IMR-90 (cell line): ENCODE data around the gene PIEZO1. TPM values are rescaled to one million over a fixed set of nuclear protein-coding genes. Genes with fewer than 3 reads are reported as not detected.
A peak's percentile ranks its signal among the peaks of the same experiment; 100 is the strongest.
"Not testable (repeated sequence)": the region's sequence is repeated elsewhere in the genome, so short reads cannot be mapped to it uniquely, and the experiment has no call there.

Experiments used
- ATAC-seq: fragments of 200-7000 bp; cut with Tn5 transposase; 2 replicates; pipeline ENCODE4 v1.9.1; 2020; ENCODE audit warnings: low read depth, mild to moderate bottlenecking, moderate library complexity
- BruUV-seq: library from RNA; stranded (reverse); fragments of 400-500 nt; replicated peaks from 2 replicates; lab custom pipeline; 2021; lab: Mats Ljungman, UMichigan
- CTCF ChIA-PET: fragments of 300-600 bp; formaldehyde crosslinking; extraction: SDS; loops from one replicate; lab custom pipeline; 2021; ENCODE audit warnings: antibody characterized with exemption; lab: Yijun Ruan, JAX
- POLR2A ChIA-PET: fragments of 300-600 bp; sonication (Branson Sonifier 250); formaldehyde crosslinking; loops from one replicate; lab custom pipeline; 2022; ENCODE audit warnings: antibody characterized with exemption; ENCODE audit not compliant: unreplicated experiment; lab: Charles Lee
- DNase-seq: peaks from one replicate; pipeline ENCODE4 v3.0.0; 2013
- H2AFZ ChIP-seq: replicated peaks from 2 replicates; pipeline ENCODE3; 2013; ENCODE audit warnings: low read length, mild to moderate bottlenecking; ENCODE audit not compliant: poor library complexity
- H2AK5ac ChIP-seq: 2 replicates; pipeline ENCODE4 v1.6.1; 2013; ENCODE audit warnings: low read depth, low read length, inconsistent platforms
- H2AK9ac ChIP-seq: replicated peaks from 2 replicates; pipeline ENCODE3; 2013; ENCODE audit warnings: mild to moderate bottlenecking, low read depth, low read length, moderate library complexity; ENCODE audit not compliant: poor library complexity
- H2BK120ac ChIP-seq: 2 replicates; pipeline ENCODE4 v1.6.1; 2013; ENCODE audit warnings: low read depth, low read length, inconsistent platforms
- H2BK15ac ChIP-seq: 3 replicates; pipeline ENCODE4 v1.6.1; 2013; ENCODE audit warnings: low read depth, low read length, inconsistent platforms
- H2BK20ac ChIP-seq: 2 replicates; pipeline ENCODE4 v1.6.1; 2013; ENCODE audit warnings: low read depth, mild to moderate bottlenecking, inconsistent platforms, low read length, moderate library complexity
- H2BK5ac ChIP-seq: 2 replicates; pipeline ENCODE4 v1.6.1; 2013; ENCODE audit warnings: mild to moderate bottlenecking, low read depth, low read length, inconsistent platforms; ENCODE audit not compliant: poor library complexity, severe bottlenecking
- H3K14ac ChIP-seq: replicated peaks from 2 replicates; pipeline ENCODE4 v1.6.1; 2013; ENCODE audit warnings: low read depth, low read length, inconsistent platforms
- H3K18ac ChIP-seq: 2 replicates; pipeline ENCODE4 v1.6.1; 2013; ENCODE audit warnings: low read depth, low read length, control low read depth
- H3K23ac ChIP-seq: 2 replicates; pipeline ENCODE4 v1.6.1; 2013; ENCODE audit warnings: low read depth, low read length, inconsistent platforms
- H3K27ac ChIP-seq: 2 replicates; pipeline ENCODE4 v1.5.1; 2013; ENCODE audit warnings: mild to moderate bottlenecking, control low read depth, low read length; ENCODE audit not compliant: insufficient read depth
- H3K27me3 ChIP-seq: 2 replicates; pipeline ENCODE4 v1.6.1; 2013; ENCODE audit warnings: low read length; ENCODE audit not compliant: control insufficient read depth, insufficient read depth
- H3K36me3 ChIP-seq: 2 replicates; pipeline ENCODE4 v1.6.1; 2013; ENCODE audit warnings: low read length, mixed read lengths; ENCODE audit not compliant: control insufficient read depth, insufficient read depth
- H3K4ac ChIP-seq: 2 replicates; pipeline ENCODE4 v1.6.1; 2013; ENCODE audit warnings: low read depth, low read length, inconsistent platforms
- H3K4me1 ChIP-seq: 2 replicates; pipeline ENCODE4 v1.6.1; 2013; ENCODE audit warnings: low read length, mixed read lengths; ENCODE audit not compliant: control insufficient read depth, insufficient read depth
- H3K4me2 ChIP-seq: 2 replicates; pipeline ENCODE4 v1.6.1; 2013; ENCODE audit warnings: low read depth, mild to moderate bottlenecking, control low read depth, low read length, moderate library complexity
- H3K4me3 ChIP-seq: 2 replicates; pipeline ENCODE4 v1.5.1; 2013; ENCODE audit warnings: low read depth, mild to moderate bottlenecking, control low read depth, low read length, moderate library complexity; ENCODE audit not compliant: insufficient read depth
- H3K56ac ChIP-seq: 2 replicates; pipeline ENCODE4 v1.6.1; 2013; ENCODE audit warnings: low read length, inconsistent platforms; ENCODE audit not compliant: insufficient read depth; ENCODE audit errors: extremely low read depth
- H3K79me1 ChIP-seq, 2 experiments: 2 replicates each; pipeline ENCODE4 v1.6.1; 2013; ENCODE audit warnings: low read length in 2 of 2, inconsistent platforms in 1 of 2, low read depth in 1 of 2
- H3K9ac ChIP-seq: 2 replicates; pipeline ENCODE4 v1.6.1; 2013; ENCODE audit warnings: low read depth, low read length, control low read depth
- H3K9me1 ChIP-seq: 2 replicates; pipeline ENCODE4 v1.6.1; 2013; ENCODE audit warnings: low read length, inconsistent platforms; ENCODE audit not compliant: insufficient read depth
- H3K9me3 ChIP-seq: 2 replicates; pipeline ENCODE4 v1.6.1; 2013; ENCODE audit warnings: low read length; ENCODE audit not compliant: control insufficient read depth, insufficient read depth
- H4K20me1 ChIP-seq: 2 replicates; pipeline ENCODE4 v1.6.1; 2013; ENCODE audit warnings: low read length, inconsistent platforms; ENCODE audit not compliant: insufficient read depth
- H4K5ac ChIP-seq: 2 replicates; pipeline ENCODE4 v1.6.1; 2013; ENCODE audit warnings: mild to moderate bottlenecking, low read depth, low read length, control low read depth
- H4K8ac ChIP-seq, 2 experiments: 2 replicates each; pipeline ENCODE4 v1.6.1; 2013; ENCODE audit warnings: low read depth in 2 of 2, low read length in 2 of 2, control low read depth in 1 of 2, inconsistent platforms in 1 of 2
- H4K91ac ChIP-seq: 2 replicates; pipeline ENCODE4 v1.6.1; 2013; ENCODE audit warnings: low read depth, low read length, inconsistent platforms; ENCODE audit not compliant: insufficient read depth
- FOS ChIP-seq: fragments of 150-350 bp; IDR thresholded peaks from 2 replicates; pipeline ENCODE4 v1.6.1; 2016; ENCODE audit warnings: low read depth, low read length
- POLR2A ChIP-seq: IDR thresholded peaks from 2 replicates; pipeline ENCODE4 v1.6.1; 2012; ENCODE audit warnings: mild to moderate bottlenecking, low read depth, low read length
- RAD21 ChIP-seq: IDR thresholded peaks from 2 replicates; pipeline ENCODE4 v1.6.1; 2012; ENCODE audit warnings: low read length, improper control_type of control experiment
- RCOR1 ChIP-seq: IDR thresholded peaks from 2 replicates; pipeline ENCODE4 v1.6.1; 2012; ENCODE audit warnings: mild to moderate bottlenecking, low read length, improper control_type of control experiment; ENCODE audit not compliant: insufficient replicate concordance
- WGBS, 2 experiments: methylation state at CpG; one replicate each; pipeline versions ENCODE4 v1.1.5 to v1.1.7; 2013; ENCODE audit warnings: missing lambda C conversion rate in 2 of 2; ENCODE audit not compliant: insufficient read length in 1 of 2; ENCODE audit errors: extremely low coverage in 2 of 2; 5-methylcytosine and 5-hydroxymethylcytosine counted together
- dilution Hi-C: fragments of 300-500 bp; cut with HindIII; formaldehyde crosslinking; loops from one replicate; pipeline ENCODE4 v1.14.3; 2018; ENCODE audit warnings: low sequenced_read_pairs; ENCODE audit not compliant: unreplicated experiment
- in situ Hi-C: fragments of 300-500 bp; cut with MboI; formaldehyde crosslinking; loops from 3 replicates; pipeline ENCODE4 v1.14.3; 2019; ENCODE audit warnings: low sequenced_read_pairs, inconsistent platforms, mixed read lengths
- intact Hi-C: fragments of 100-400 bp; cut with micrococcal nuclease; formaldehyde crosslinking; loops from 2 replicates; pipeline ENCODE4 v1.10.0; 2022
- polyA plus RNA-seq, 3 experiments: library from polyadenylated mRNA; depleted of rRNA; stranded (reverse); fragments of >200 nt; gene quantifications; 2 replicates each; pipeline ENCODE4 v1.2.3, GENCODE V29; 2012; ENCODE audit warnings: low replicate concordance in 1 of 3
- total RNA-seq: library from RNA; depleted of rRNA; stranded (reverse); fragments of >200 nt; gene quantifications from 2 replicates; pipeline ENCODE4 v1.2.3, GENCODE V29; 2012

PIEZO1 gene
- total and polyA plus RNA-seq, 2 of the 4 experiments (the other 2 are of a cell fraction): 36.2 to 372 TPM

DNA sequence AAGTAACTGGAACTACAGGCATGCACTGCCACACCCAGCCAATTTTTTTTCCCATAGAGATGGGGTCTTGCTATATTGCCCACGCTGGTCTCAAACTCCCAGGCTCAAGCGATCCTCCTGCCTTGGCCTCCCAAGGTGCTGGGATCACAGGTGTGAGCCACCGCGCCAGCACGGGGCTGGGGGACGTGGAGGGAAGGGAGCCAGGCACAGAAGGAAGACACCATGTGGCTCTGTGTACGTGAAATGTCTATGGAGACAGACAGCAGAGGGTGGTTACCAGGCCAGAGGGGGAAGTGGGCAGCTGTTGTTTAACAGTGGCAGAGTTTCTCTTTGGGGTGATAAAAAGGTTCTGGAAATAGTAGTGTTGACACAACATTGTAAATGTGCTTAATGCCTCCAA is 4.6 kb upstream of the PIEZO1 start:
- Histone ChIP-seq H2BK15ac (no peak overlapping the region), H3K9ac (no peak overlapping the region), H3K56ac (no peak overlapping the region), H3K36me3 (no peaks in the 10 kb centered on the region), H2AK9ac (peak overlapping the region; percentile 55), H4K8ac (no peak overlapping the region), H3K4ac (no peak overlapping the region), H2AFZ (no peak overlapping the region), H2BK20ac (no peak overlapping the region), H3K4me2 (no peak overlapping the region), H2BK5ac (no peak overlapping the region), H3K4me1 (peaks cover 9% of the 10 kb centered on the region), H4K20me1 (peaks cover 4% of the 10 kb centered on the region), H3K79me1 (peaks cover 0 to 4% of the 10 kb centered on the region in 2 experiments; a peak in 2 of 4 replicates), H3K4me3 (no peak overlapping the region), H3K27me3 (peaks cover 2% of the 10 kb centered on the region; the same call in 1 of the 2 replicates), H3K9me3 (no peaks in the 10 kb centered on the region), H3K9me1 (no peaks in the 10 kb centered on the region), H3K27ac (no peak overlapping the region), H3K18ac (no peak overlapping the region), H4K5ac (no peak overlapping the region), H2BK120ac (no peak overlapping the region), H4K91ac (no peak overlapping the region), H2AK5ac (peak overlapping the region; percentile 50), H3K23ac (no peak overlapping the region), H3K14ac (no peak overlapping the region)
- CTCF ChIA-PET: no interaction called here
- in situ Hi-C loops: no loop called here
- dilution Hi-C loops: no loop called here
- WGBS, 2 experiments: 89% methylated on average over 5 of the region's 7 CpGs; no CpG with 5 or more reads in 1 of the 2 experiments
- intact Hi-C loops: no loop called here
- BruUV-seq: no TSS peak
- DNase-seq (no peak), ATAC-seq (no peak)
- TF ChIP-seq FOS: no peak
- no peak for TF ChIP-seq RAD21
- TF ChIP-seq POLR2A: no peak
- no peak for TF ChIP-seq RCOR1
- POLR2A ChIA-PET: no interaction called here

GRCh38 chr16:88788749-88789148 is 3.7 kb upstream of the PIEZO1 start:
- H2BK5ac ChIP-seq, H3K9me1 ChIP-seq, H2BK15ac ChIP-seq, H3K9me3 ChIP-seq, DNase-seq, H2BK120ac ChIP-seq, H2BK20ac ChIP-seq, H3K23ac ChIP-seq, POLR2A ChIA-PET, H3K27ac ChIP-seq, CTCF ChIA-PET, H3K9ac ChIP-seq, H3K56ac ChIP-seq, BruUV-seq, ATAC-seq, H4K5ac ChIP-seq, H3K4me3 ChIP-seq, intact Hi-C loops, H3K4me2 ChIP-seq, H3K4ac ChIP-seq, H4K91ac ChIP-seq, H2AK5ac ChIP-seq, H2AK9ac ChIP-seq, H4K8ac ChIP-seq, H3K18ac ChIP-seq, in situ Hi-C loops, H4K20me1 ChIP-seq, H3K14ac ChIP-seq, dilution Hi-C loops, H3K27me3 ChIP-seq, H3K36me3 ChIP-seq, H3K79me1 ChIP-seq, H2AFZ ChIP-seq: not testable (repeated sequence)
- peaks cover 11% of the 10 kb centered on the region for H3K4me1 ChIP-seq
- no CpG with 5 or more reads among the region's 8 CpGs for WGBS, 2 experiments
